ENCODE measurements around the gene ALKBH5. TPM values are rescaled to one million over a fixed set of nuclear protein-coding genes. Genes with fewer than 3 reads are reported as not detected.

ALKBH5 gene
- total and polyA plus RNA-seq, 8 donors: 32.8 to 66.7 (median 49.4) TPM

DNA sequence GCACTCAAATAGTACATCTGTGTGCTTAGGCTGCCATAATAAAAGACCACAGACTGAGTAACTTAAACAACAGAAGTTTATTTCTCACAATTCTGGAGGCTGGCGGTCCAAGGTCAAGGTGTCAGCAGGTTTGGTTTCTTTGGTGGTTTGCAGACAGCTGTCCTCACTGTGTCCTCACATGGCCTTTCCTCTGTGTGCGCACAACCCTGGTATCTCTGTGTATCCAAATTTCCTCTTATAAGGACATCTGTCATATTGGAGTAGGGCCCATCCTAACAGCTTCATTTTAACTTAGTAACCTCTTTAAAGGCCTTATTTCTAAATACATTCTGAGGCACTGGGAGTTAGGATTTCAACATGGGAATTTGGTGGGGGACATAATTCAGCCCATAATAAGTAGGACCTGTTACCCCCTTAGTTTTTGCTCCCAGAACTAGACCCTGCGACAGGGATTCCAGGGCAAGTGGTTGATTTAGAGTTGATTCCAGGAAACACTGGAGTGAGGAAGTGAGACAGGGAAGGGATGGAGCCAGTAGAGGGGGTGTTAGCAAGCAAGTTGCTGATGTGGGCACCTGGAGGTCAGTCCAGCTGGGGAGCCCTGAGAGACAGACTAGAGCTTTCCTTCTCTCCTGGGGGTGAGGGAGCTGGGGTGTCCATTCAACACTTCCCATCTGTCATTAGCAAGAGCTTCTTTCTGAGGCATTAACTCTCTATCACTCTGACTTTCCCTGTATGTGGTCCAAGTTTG lies 10.9 kb upstream of the ALKBH5 start:
- no peaks in the 10 kb centered on the region for H3K27me3 ChIP-seq
- intact Hi-C loops (cut with DNase I; ENCODE audit: low total_unique reads): no loop called here
- TF ChIP-seq, protein P1, sequence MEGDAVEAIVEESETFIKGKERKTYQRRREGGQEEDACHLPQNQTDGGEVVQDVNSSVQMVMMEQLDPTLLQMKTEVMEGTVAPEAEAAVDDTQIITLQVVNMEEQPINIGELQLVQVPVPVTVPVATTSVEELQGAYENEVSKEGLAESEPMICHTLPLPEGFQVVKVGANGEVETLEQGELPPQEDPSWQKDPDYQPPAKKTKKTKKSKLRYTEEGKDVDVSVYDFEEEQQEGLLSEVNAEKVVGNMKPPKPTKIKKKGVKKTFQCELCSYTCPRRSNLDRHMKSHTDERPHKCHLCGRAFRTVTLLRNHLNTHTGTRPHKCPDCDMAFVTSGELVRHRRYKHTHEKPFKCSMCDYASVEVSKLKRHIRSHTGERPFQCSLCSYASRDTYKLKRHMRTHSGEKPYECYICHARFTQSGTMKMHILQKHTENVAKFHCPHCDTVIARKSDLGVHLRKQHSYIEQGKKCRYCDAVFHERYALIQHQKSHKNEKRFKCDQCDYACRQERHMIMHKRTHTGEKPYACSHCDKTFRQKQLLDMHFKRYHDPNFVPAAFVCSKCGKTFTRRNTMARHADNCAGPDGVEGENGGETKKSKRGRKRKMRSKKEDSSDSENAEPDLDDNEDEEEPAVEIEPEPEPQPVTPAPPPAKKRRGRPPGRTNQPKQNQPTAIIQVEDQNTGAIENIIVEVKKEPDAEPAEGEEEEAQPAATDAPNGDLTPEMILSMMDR (IDR thresholded peaks at IDR 0.05): no peak
- no peak for TF ChIP-seq POLR2A (IDR thresholded peaks at IDR 0.05)
- no peak for TF ChIP-seq EP300 (IDR thresholded peaks at IDR 0.05)
- no peak for TF ChIP-seq POLR2AphosphoS5 (IDR thresholded peaks at IDR 0.05)
- no peaks in the 10 kb centered on the region for H3K4me1 ChIP-seq
- H3K4me3 ChIP-seq: no peak overlapping the region
- no peaks in the 10 kb centered on the region for H3K9me3 ChIP-seq
- DNase-seq: no peak
- H3K27ac ChIP-seq: no peak overlapping the region
- WGBS, 5 donors: 72 to 76% (median 75%) methylated on average over 3 of the region's 3 CpGs
- no peaks in the 10 kb centered on the region for H3K36me3 ChIP-seq

DNA sequence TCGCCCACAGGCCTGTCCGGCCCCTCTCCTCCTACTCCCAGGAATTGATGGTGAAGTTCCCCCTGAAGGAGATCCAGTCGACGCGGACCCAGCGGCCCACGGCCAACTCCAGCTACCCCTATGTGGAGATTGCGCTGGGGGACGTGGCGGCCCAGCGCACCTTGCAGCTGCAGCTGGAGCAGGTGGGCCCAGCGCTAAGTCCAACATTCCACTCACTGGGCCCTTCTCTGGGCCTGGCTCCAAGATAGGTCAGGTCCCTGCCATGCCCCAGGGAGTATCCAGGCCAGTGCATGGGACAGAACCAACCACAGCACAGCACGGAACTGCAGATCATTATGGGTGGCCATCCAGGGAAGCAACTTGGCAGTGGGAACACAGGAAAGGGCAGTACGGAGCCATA lies 9.9 kb upstream of the ALKBH5 start:
- no peak for TF ChIP-seq EP300 (IDR thresholded peaks at IDR 0.05)
- no peak for TF ChIP-seq POLR2A (IDR thresholded peaks at IDR 0.05)
- TF ChIP-seq, protein P1 (IDR thresholded peaks at IDR 0.05): no peak
- TF ChIP-seq POLR2AphosphoS5 (IDR thresholded peaks at IDR 0.05): no peak
- H3K27me3 ChIP-seq: no peaks in the 10 kb centered on the region
- no peaks in the 10 kb centered on the region for H3K36me3 ChIP-seq
- intact Hi-C loops (cut with DNase I; ENCODE audit: low total_unique reads): no loop called here
- H3K27ac ChIP-seq: no peak overlapping the region
- H3K4me3 ChIP-seq: no peak overlapping the region
- WGBS, 5 donors: 92 to 97% (median 96%) methylated on average over 13 to 14 of the region's 14 CpGs
- no peak for DNase-seq
- H3K9me3 ChIP-seq: no peaks in the 10 kb centered on the region
- peaks cover 0 to under 1% (median 0%) of the 10 kb centered on the region in 4 donors for H3K4me1 ChIP-seq

DNA sequence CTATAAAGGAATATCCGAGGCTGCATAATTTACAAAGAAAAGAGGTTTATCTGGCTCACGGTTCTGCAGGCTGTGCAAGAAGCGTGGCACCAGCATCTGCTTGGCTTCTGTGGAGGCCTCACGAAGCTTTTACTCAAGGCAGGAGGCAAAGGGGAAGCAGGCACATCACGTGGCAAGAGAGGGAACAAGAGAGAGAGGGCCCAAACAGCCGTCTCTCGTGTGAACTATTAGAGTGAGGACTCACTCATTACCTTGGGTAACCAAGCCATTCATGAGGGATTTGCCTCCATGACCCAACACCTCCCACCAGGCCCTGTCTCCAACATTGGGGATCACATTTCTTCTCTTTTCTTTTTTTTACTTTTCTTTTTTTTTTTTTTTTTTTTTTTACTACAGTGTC lies 7.5 kb upstream of the ALKBH5 start:
- no peak for DNase-seq
- Histone ChIP-seq H3K9me3 (no peaks in the 10 kb centered on the region), H3K27me3 (no peaks in the 10 kb centered on the region), H3K4me1 (peaks cover 0 to 20% (median 3%) of the 10 kb centered on the region in 4 donors), H3K27ac (no peak overlapping the region), H3K4me3 (no peak overlapping the region), H3K36me3 (no peaks in the 10 kb centered on the region)
- 80 to 90% (median 81%) methylated on average over 7 of the region's 7 CpGs for WGBS, 5 donors
- TF ChIP-seq POLR2A (IDR thresholded peaks at IDR 0.05): no peak
- TF ChIP-seq, protein P1 (IDR thresholded peaks at IDR 0.05): no peak
- no peak for TF ChIP-seq EP300 (IDR thresholded peaks at IDR 0.05)
- TF ChIP-seq POLR2AphosphoS5 (IDR thresholded peaks at IDR 0.05): no peak
- intact Hi-C loops (cut with DNase I; ENCODE audit: low total_unique reads): no loop called here

DNA sequence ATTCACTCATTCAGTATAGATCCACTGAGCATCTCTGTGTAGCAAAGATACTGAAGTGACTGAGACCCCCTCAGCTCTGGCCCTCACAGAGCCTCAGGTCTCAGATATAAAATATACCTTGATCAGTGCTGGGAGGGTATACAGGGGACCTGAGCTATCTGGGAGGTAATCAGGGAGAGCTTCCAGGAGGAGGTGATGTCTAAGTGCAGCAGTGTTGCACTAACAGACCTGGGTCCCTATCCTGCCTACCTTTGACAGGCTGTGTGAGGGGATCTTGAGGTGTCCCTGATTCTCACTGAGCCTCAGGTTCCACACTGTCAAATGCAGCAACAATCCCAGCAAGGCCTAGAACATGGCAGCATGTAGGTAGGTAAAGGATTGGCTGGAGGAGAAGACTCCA lies 6.5 kb upstream of the ALKBH5 start:
- H3K4me1 ChIP-seq: peaks cover 6 to 30% (median 10%) of the 10 kb centered on the region in 4 donors
- TF ChIP-seq EP300 (IDR thresholded peaks at IDR 0.05): no peak
- no peak for TF ChIP-seq POLR2A (IDR thresholded peaks at IDR 0.05)
- no peak overlapping the region for H3K4me3 ChIP-seq
- no peaks in the 10 kb centered on the region for H3K36me3 ChIP-seq
- no peaks in the 10 kb centered on the region for H3K27me3 ChIP-seq
- no peak overlapping the region for H3K27ac ChIP-seq
- no peaks in the 10 kb centered on the region for H3K9me3 ChIP-seq
- no peak for DNase-seq
- intact Hi-C loops (cut with DNase I; ENCODE audit: low total_unique reads): no loop called here

DNA sequence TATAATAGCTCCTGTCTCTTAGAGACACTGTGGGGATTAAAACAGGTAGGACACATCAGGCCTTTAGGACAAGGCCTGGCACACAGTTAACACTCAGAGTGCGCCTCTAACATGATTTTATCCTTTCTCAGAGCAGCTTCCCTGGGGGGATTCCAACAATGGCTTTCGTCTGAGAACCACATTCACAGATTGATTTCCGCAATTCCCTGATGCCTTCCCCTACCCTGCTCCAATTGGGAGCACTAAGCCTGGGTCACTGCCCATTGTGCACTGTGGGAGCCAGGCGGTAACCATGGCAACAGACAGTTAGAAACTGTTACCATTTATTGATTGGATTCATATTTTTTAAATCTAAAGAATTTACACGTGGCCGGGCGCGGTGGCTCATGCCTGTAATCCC lies 5.9 kb upstream of the ALKBH5 start:
- Histone ChIP-seq H3K27me3 (no peaks in the 10 kb centered on the region), H3K9me3 (no peaks in the 10 kb centered on the region), H3K27ac (no peak overlapping the region), H3K4me1 (peaks cover 12 to 36% (median 16%) of the 10 kb centered on the region in 4 donors), H3K36me3 (no peaks in the 10 kb centered on the region), H3K4me3 (no peak overlapping the region)
- 91 to 96% (median 93%) methylated on average over 8 of the region's 8 CpGs for WGBS, 5 donors
- DNase-seq: no peak
- TF ChIP-seq POLR2AphosphoS5 (IDR thresholded peaks at IDR 0.05) (no peak), POLR2A (IDR thresholded peaks at IDR 0.05) (no peak), EP300 (IDR thresholded peaks at IDR 0.05) (no peak)
- TF ChIP-seq, protein P1 (IDR thresholded peaks at IDR 0.05): no peak
- intact Hi-C loops (cut with DNase I; ENCODE audit: low total_unique reads): no loop called here
